HG03103 (cell line): ENCODE data around the gene FBXL3.
"Not testable (repeated sequence)": the region's sequence is repeated elsewhere in the genome, so short reads cannot be mapped to it uniquely, and the experiment has no call there.

ENCODE experiments used
- ATAC-seq: cut with Tn5 transposase; IDR thresholded peaks from one replicate; pipeline ENCODE4 v1.9.1; 2021; ENCODE audit warnings: low read depth; ENCODE audit not compliant: unreplicated experiment

Gene FBXL3

GRCh38 chr13:77028202-77028601, 1.2 kb upstream of the FBXL3 start:
- ATAC-seq: no peak

- ATAC-seq: peak; percentile 50
Observed at GRCh38 chr13:77026255-77026860, 601 bp downstream of the FBXL3 start.

- no peak for ATAC-seq
Observed at GRCh38 chr13:77022341-77022740, 4.6 kb downstream of the FBXL3 start.

- ATAC-seq: no peak
Observed at GRCh38 chr13:77019756-77020155, 7.2 kb downstream of the FBXL3 start.

GRCh38 chr13:77016888-77017623, 9.9 kb downstream of the FBXL3 start:
- no peak for ATAC-seq

- no peak for ATAC-seq
Observed at GRCh38 chr13:77016251-77016812, 10.6 kb downstream of the FBXL3 start.

GRCh38 chr13:77014906-77015685, 11.9 kb downstream of the FBXL3 start:
- no peak for ATAC-seq

- no peak for ATAC-seq
Observed at GRCh38 chr13:77013853-77014542, 13.0 kb downstream of the FBXL3 start.

GRCh38 chr13:77009719-77010118, 17.2 kb downstream of the FBXL3 start:
- ATAC-seq: not testable (repeated sequence)

- peak; percentile 67 for ATAC-seq
Observed at GRCh38 chr13:77009011-77009410, 17.9 kb downstream of the FBXL3 start.

- not testable (repeated sequence) for ATAC-seq
Observed at GRCh38 chr13:77008337-77008736, 18.6 kb downstream of the FBXL3 start.

- ATAC-seq: no peak
Observed at GRCh38 chr13:77002590-77003190, 24.3 kb downstream of the FBXL3 start.

- no peak for ATAC-seq
Observed at GRCh38 chr13:77001963-77002587, 24.9 kb downstream of the FBXL3 start.

- ATAC-seq: no peak
Observed at GRCh38 chr13:77001540-77001939, 25.4 kb downstream of the FBXL3 start.

- no peak for ATAC-seq
Observed at GRCh38 chr13:77000475-77000874, 26.5 kb downstream of the FBXL3 start.

GRCh38 chr13:76994281-76994680, 32.7 kb downstream of the FBXL3 start:
- no peak for ATAC-seq

GRCh38 chr13:76993473-76993872, 33.5 kb downstream of the FBXL3 start:
- no peak for ATAC-seq

GRCh38 chr13:76993021-76993420, 33.9 kb downstream of the FBXL3 start:
- no peak for ATAC-seq

GRCh38 chr13:76992548-76993001, 34.4 kb downstream of the FBXL3 start:
- no peak for ATAC-seq
